COLO668 (cell line): ENCODE results near the gene ABCA9.
"Not testable (repeated sequence)": the region's sequence is repeated elsewhere in the genome, so short reads cannot be mapped to it uniquely, and the experiment has no call there.

Source experiments
- DNase-seq: peaks from one replicate; lab custom pipeline; 2025; ENCODE audit not compliant: unreplicated experiment; lab: John Stamatoyannopoulos, UW

The ABCA9 gene

DNA sequence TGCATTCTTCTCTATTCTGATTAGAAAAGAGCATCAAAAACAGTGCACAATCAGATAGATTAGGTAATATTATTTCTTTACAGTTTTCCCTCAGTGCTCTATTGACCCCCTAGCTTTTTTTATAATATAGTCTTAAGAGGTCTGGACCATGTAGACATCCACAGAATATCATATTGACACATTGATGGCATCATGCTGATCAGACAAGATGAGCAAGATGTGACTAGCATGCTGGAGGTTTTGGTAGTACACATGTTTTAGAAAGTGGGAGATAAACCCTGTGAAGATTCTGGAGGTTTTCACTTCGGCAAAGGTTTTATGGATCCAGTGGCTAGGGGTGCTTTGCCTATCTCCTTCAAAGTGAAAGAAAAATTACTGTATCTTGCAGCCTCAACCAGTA, 102.8 kb downstream of the ABCA9 start:
- DNase-seq: no peak

DNA sequence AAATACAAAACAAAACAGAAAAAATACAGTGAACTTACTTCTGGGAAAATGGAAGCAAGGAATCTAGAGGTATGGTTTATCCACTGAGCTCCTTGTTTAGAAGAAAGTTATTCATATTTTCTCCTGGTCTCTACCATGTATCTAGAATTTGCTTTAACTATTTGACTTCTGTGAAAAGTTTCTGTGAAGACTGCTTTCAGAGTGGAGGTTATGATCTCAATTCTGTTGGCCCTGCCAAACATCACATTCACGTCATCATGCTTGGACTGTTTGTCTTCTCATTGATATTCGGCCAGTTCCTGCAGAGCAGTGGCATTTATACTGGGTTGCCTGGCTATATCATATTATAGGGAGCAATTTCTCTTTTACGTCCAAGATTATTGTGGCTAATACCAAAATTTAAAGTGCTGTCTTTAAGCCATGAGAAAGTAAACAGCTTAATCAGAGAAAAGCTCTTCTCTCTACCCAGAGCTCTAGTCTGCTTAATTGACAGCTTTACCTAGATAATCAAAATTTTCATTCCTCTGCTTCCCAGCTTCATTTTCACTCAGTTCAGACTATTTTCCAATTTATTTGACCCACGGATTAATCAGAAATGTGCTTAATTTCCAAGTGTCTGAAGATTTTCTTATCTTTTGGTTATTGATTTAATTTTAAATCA, 105.4 kb downstream of the ABCA9 start, which contains the start of gene ABCA8:
ABCA8 (minus strand) TSS at position 212 of the 661 bp plus-strand sequence. CDS start 13,358 bp downstream, outside the sequence.
- no peak for DNase-seq

DNA sequence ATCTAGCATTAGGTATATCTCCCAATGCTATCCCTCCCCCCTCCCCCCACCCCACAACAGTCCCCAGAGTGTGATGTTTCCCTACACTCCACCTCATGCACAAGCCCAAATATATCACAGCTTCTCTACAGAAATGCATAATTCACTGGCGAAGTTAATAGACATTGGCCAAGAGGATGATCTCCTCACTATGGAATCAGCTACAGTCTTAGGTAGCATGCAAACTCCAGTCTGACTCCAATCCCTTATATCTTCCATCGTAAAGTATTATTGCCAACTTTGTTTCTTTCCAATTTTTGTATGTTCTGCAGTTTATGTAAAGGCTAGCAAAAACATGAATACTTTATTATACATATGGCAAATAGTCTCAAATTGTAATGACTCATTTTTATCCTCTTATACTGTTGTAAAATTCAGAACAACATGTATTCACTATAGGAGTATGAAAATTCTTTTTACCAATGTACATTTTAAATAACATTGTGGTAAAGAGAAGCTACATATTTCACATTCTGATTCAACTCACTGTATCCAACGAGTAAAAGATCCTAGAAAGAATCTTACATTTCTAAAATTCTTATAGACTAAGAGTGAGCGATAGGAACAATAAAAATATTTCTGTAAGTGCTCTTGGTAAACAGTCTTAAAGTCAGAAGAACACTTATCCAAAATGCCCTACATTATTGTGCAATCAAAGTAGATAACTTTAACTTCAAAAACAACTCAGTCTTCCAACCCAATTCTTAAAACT, 106.4 kb downstream of the ABCA9 start:
- DNase-seq: no peak

DNA sequence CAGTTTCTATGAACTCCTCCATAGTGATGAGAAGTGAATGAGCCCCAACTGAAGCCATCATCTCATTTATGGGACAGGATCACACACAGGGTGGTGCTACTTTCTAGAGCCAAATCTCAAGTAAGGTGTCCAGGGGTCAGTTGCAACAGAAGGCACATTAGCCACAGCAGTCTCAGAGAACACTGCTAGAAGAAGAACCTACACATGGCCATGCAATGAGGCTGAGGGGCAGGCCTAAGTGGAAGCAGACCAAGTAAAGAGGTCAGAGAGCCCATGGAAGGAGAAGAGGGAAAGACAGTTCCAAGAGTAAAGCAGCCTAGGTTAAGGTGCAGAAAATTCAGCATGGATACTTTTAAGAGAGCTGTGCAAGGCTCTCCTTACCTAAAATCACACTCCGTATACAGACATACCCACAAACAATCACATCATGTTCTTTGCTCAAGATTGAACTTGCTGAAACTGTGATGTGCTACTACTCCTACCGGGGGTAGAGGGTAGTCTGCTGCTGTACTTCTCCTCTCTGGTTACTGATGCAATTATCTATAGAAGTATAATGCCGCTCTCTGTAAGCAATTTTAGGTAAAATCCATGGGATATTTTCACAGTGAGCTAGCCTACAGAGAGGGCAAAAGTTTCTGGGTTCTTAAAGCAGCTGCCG, 107.3 kb downstream of the ABCA9 start:
- DNase-seq: no peak

DNA sequence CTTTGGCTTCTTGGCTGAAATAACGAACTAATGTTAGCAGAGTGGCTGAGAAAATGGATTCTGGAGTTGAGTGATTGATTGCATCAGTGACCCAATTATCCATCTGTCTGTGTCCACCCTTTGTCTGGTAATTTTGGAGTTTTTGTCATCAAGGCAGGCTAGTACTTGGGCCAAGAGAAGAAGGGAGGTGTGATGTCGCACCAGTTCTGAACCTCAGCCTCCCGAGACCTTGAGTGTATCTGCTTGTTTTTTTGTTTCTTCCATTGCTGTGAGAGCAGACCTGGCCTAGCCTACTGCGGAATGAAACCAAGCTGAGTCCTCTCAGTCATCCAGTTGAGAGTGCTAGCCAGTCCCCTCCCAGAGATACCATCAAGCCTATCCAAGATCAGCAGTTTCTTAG, 110.0 kb downstream of the ABCA9 start:
- no peak for DNase-seq

DNA sequence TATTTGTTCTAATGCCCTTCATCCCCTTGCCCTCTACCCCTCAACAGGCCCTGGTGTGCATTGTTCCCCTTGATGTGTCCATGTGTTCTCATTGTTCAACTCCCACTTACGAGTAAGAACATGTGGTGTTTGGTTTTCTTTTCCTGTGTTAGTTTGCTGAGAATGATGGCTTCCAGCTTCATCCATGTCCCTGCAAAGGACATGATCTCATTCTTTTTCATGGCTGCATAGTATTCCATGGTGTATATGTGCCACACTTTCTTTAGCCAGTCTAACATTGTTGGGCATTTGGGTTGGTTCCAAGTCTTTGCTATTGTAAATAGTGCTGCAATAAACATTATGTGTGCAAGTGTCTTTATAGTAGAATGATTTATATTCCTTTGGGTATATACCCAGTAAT, 112.9 kb downstream of the ABCA9 start:
- not testable (repeated sequence) for DNase-seq

DNA sequence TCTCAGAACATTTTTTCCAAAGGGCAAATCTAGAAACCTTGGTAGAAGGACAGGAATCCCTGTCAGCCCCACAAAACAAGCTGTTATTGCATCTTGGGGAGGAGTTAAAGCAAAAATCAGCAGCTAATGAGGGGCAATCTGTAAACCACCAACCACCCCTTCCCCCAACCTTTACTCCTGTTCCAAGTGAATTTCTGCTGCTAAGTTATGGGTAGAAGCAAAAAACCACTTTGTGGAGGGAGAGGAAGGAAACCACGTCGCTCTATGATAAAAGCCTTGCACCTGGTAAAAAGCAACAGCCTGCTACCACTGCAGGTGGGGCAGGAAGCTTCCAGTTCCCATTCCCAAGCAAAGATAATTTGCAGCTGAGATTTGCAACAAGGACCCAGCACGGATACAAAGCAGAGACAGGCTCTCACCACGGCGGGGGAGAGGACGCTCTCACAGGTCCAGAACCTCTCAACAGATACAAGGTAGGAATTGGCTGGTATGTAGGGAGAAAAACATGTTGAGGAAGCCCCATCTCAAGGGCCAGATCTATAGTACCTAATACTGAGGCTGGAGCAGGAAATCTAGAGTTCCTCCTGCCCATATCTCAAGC, 116.2 kb downstream of the ABCA9 start:
- no peak for DNase-seq

DNA sequence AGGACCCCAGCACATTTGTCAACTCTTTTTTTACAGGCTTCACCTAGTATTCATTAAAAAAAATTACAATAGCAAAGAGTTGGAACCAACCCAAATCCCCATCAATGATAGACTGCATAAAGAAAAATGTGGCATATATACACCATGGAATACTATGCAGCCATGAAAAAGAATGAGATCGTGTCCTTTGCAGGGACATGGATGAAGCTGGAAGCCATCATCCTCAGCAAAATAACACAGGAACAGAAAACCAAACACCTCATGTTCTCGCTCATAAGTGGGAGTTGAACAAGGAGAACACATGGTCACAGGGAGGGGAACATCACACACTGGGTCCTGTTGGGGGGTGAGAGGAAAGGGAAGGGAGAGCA, 116.9 kb downstream of the ABCA9 start:
- DNase-seq: not testable (repeated sequence)

DNA sequence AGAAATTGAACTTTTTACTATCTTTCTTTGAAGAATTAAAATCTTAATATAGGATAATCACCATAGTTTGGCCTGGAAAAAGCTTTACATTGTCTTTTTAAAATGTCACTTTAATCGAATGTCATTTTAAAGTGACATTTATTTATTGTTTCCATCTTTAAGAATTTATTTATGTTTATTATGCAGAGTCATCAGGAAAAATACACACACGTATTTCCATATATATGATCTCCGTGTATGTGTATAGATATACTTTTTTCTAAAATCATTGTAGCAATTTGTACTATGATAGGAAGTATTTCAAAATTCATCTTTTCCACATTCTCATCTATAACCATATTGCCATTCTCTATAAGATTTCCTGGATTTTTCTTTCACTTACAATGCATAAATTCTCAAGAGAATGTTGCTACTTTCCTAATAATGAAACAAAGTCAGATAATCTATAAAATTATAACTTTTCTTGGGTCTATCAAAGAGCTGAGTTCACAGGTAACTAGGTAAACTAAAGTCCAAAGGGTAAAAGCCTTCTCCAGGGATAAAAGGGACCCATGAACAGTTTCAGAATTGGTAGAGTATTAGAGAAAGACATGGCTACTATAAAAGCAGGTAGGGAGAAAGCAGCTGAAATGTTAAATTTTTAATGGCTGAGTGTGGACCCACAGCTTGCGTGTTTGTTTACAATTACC, 117.5 kb downstream of the ABCA9 start:
- DNase-seq: no peak

DNA sequence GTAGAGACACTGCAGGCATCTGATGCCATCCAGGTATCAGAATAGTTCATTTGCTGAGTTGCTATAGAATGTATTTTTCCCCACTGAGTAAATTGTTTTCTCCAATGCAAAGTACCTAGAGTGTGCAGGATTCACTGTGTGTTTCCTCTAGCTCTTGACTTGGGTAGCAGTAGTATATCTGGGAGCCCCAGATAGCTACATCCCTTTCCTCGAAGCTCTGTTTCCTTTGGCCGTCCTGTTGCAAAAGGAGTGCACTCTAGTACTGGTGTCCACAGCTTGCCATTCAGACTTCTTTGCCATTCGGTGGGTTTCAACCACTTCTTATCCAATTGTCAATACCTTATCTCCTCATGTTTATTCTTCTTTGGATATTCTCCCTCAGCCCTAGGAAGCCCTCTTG, 118.3 kb downstream of the ABCA9 start:
- DNase-seq: no peak

DNA sequence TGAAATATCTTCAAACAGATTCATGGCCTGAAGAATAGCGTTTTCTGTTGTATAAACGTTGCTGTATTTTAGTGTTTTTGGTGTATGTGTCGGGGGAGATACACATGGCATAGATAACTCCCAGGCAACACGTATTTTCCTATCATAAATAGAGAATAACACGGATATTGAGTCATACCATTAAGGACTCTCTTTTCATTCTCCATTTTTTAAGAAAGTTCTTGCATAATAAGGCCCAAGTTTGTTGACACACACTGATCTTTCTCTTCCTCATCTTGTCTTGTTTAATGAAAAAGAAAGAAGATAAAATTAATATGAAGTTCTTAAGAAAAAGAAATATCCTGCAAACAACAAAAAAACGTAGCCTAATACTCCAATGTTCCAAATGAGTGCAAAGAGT, 119.0 kb downstream of the ABCA9 start:
- no peak for DNase-seq

DNA sequence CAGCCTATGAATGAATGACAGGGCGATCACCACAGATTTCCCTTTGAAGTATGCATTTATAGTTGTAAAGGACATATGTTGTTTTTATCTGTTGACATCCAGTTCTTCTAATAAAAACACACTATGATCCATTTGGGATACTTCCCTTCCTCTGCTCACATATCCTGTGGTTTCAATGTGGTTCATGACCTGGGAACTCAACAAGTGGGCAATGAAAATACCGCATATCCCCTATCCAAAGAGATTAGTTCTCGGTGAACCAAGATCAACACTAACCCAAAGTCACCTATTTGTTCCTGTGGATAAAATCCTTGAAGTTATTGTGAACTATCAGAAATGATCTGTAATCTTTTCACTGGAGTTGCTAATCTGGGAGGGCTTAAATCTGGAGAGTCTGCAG, 121.5 kb downstream of the ABCA9 start:
- no peak for DNase-seq

DNA sequence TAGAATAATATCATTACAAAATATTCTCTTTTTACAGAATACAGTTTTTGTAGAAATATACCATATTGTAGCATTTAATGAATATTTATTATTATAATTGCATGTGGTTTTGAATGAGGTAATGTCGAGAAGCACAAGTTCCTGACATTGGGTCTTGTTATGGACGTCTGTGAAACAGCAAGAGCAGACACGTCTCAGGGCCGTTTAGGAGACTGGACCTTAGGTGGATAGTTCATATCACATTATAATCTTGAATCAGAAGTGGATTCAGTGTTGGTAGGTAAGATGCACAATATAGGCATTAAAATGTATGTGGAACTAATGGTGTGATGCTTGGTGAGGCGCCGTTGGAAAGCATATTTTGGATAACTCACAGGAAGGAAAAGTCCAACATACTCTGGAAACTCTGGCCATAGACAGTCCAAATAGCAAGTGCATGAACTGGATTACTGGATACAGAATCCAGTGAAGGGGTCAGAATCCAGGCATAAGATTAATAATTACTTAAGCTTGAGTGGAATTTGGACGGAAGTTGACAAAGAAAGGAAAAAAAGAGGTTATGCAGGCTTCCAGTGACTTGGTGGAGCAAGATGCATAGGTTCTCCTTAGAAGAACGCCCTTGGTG, 122.7 kb downstream of the ABCA9 start:
- DNase-seq: no peak

DNA sequence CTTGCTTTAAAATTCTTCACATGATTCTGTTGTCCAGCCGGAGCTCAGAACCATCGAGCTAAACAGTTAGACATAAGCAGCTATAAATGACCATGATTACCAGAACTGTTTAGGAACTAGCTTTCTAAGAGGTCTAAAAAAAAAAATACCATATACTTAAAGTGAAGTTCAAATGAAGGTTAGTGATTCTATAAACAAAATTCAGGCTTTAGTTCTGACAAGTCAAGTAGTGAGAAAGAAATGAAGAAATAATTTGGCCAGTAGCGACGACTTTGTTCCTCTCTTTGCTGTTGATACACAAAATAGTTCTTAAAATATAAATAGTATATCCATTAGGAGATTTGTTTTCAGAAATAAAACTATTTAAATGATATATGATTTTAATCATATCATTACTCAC, 133.2 kb downstream of the ABCA9 start:
- DNase-seq: no peak

DNA sequence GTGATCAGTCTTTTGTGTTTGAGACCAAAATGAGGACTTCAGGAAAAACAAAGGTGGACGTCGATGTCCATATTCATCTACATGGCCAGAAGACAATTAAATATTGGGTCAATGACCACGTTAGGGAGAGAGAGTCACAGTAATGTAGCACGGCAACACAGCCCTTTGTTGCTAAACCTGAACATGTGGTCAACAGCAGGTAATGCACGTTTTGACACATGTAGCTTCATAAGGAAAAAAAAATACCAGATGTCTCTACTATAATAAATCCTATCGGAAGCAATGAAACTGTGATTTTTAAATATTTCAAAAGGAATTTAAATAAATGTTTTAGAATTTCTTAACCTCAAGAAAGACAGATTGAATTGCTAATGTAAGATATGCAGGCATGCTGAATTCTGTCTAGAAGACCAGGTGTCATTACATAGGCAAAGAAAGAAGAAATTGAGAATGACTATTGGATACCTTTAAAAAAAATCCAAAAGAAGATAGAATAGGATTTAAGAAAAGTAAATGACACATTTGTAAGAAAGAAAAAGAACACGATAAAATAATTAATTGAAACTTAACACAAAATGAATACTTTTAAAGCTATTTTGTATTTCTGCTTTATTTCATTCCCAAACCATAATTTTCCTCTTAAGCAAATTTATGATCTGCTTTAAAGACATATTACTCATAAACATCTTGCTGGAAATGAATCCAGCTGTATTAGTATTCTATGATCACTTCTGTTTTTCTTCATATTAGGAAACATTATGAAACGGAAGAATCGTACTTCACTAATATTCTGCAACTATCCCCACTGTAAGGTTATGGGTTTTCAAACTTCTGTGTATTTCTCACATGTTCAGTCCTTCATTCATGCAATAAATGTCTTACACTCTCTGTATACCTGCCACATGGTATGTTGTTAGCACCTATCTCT, 135.7 kb downstream of the ABCA9 start:
- no peak for DNase-seq
